Stomach (tissue), 4 donors: ENCODE results near the gene TYRO3.

ENCODE experiments used
- POLR2A ChIP-seq, 4 donors: fragments of 450-650 bp; IDR thresholded peaks; one replicate each; pipeline ENCODE4 v1.6.1; 2016; ENCODE audit warnings: antibody characterized with exemption in 4 of 4, control low read depth in 2 of 4, mild to moderate bottlenecking in 1 of 4, moderate library complexity in 1 of 4
- TF ChIP-seq, protein P1 (sequence below), 7 experiments: fragments of 450-650 bp in 4 of 7; fragments of 200-600 bp in 3 of 7; sonication (generic) in 3 of 7; IDR thresholded peaks; one replicate each; pipeline ENCODE4 v1.5.1; 2016 to 2019; ENCODE audit warnings: antibody characterized with exemption in 7 of 7, control low read depth in 2 of 7, mild to moderate bottlenecking in 1 of 7

DNA sequence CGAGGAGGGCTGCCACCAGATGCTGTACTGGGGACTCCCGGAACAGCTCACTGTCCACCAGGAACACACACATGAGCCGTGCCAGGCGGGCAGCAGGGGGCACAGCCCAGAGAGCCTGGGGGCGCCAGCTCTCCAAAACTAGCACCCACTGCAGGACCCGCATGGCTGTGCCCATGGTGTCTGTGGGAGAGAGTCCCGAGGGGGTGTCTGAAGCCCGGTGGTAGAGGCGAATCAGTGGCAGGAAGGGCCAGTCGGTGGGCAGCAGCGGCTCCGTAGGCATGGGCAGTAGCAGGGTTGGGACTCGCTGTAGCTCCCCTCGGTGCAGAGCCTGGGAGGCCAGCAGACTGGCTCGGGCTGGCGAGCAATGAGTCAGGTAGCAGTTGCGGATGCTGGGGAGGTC is 38.4 kb upstream of the TYRO3 start:
- TF ChIP-seq, protein P1, sequence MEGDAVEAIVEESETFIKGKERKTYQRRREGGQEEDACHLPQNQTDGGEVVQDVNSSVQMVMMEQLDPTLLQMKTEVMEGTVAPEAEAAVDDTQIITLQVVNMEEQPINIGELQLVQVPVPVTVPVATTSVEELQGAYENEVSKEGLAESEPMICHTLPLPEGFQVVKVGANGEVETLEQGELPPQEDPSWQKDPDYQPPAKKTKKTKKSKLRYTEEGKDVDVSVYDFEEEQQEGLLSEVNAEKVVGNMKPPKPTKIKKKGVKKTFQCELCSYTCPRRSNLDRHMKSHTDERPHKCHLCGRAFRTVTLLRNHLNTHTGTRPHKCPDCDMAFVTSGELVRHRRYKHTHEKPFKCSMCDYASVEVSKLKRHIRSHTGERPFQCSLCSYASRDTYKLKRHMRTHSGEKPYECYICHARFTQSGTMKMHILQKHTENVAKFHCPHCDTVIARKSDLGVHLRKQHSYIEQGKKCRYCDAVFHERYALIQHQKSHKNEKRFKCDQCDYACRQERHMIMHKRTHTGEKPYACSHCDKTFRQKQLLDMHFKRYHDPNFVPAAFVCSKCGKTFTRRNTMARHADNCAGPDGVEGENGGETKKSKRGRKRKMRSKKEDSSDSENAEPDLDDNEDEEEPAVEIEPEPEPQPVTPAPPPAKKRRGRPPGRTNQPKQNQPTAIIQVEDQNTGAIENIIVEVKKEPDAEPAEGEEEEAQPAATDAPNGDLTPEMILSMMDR (IDR thresholded peaks at IDR 0.05): no peak
- no peak for TF ChIP-seq POLR2A (IDR thresholded peaks at IDR 0.05)
